Measurements from ENCODE around the gene USP20. TPM values are rescaled to one million over a fixed set of nuclear protein-coding genes. Genes with fewer than 3 reads are reported as not detected.
A peak's percentile ranks its signal among the peaks of the same experiment; 100 is the strongest.

The USP20 gene
- polyA plus RNA-seq, 3 donors from 2014 or later: 21.6 to 51.8 (median 25.1) TPM

GRCh38 chr9:129828969-129829368 lies 6.3 kb upstream of the USP20 start:
- Mint-ChIP-seq H3K4me1 (peaks cover 9 to 10% of the 10 kb centered on the region in 2 donors), H3K27ac (no peak overlapping the region), H3K4me3 (no peak overlapping the region)

GRCh38 chr9:129832982-129833381 lies 2.3 kb upstream of the USP20 start:
- peaks cover 0 to 11% (median 9%) of the 10 kb centered on the region in 3 donors for H3K27me3 Mint-ChIP-seq (ENCODE audit: low read depth in 3 of 3)
- DNase-seq: no peak

More at GRCh38 chr9:129828969-129829368, 6.3 kb upstream of the USP20 start:
- Mint-ChIP-seq H3K36me3 (peaks cover 11 to 35% (median 20%) of the 10 kb centered on the region in 3 donors), H3K27me3 (ENCODE audit: low read depth in 3 of 3) (peaks cover 2% of the 10 kb centered on the region in 3 donors), H3K9me3 (no peaks in the 10 kb centered on the region)
- no peak for DNase-seq

GRCh38 chr9:129834489-129835127 lies 650 bp upstream of the USP20 start:
- H3K27me3 Mint-ChIP-seq (ENCODE audit: low read depth in 3 of 3): peaks cover 0 to 11% (median 9%) of the 10 kb centered on the region in 3 donors
- no peaks in the 10 kb centered on the region for H3K9me3 Mint-ChIP-seq
- peak overlapping the region; percentile 94 to 99 (median 98) for H3K27ac Mint-ChIP-seq
- DNase-seq: peak; percentile 35 to 42 (median 40)
- H3K4me1 Mint-ChIP-seq: peaks cover 52 to 59% of the 10 kb centered on the region in 2 donors
- peaks cover 6 to 21% (median 15%) of the 10 kb centered on the region in 3 donors for H3K36me3 Mint-ChIP-seq
- peak overlapping the region; percentile 97 to 98 (median 97) for H3K4me3 Mint-ChIP-seq

More at GRCh38 chr9:129832982-129833381, 2.3 kb upstream of the USP20 start:
- peaks cover 11 to 31% (median 21%) of the 10 kb centered on the region in 3 donors for H3K36me3 Mint-ChIP-seq
- H3K4me1 Mint-ChIP-seq: peaks cover 40 to 46% of the 10 kb centered on the region in 2 donors
- peak overlapping the region in 5 of 6 donors; percentile 24 to 96 (median 81) for H3K27ac Mint-ChIP-seq
- no peaks in the 10 kb centered on the region for H3K9me3 Mint-ChIP-seq
- H3K4me3 Mint-ChIP-seq: peak overlapping the region in 3 of 5 donors; percentile 97

GRCh38 chr9:129835860-129836223 lies 584 bp downstream of the USP20 start:
- Mint-ChIP-seq H3K4me1 (peaks cover 56 to 65% of the 10 kb centered on the region in 2 donors), H3K27ac (peak overlapping the region; percentile 93 to 97 (median 96))
- DNase-seq: no peak

GRCh38 chr9:129836311-129837007 lies 1.2 kb downstream of the USP20 start:
- Mint-ChIP-seq H3K27me3 (ENCODE audit: low read depth in 3 of 3) (peaks cover 0 to 11% (median 9%) of the 10 kb centered on the region in 3 donors), H3K9me3 (no peaks in the 10 kb centered on the region)

More at GRCh38 chr9:129835860-129836223, 584 bp downstream of the USP20 start:
- Mint-ChIP-seq H3K9me3 (no peaks in the 10 kb centered on the region), H3K36me3 (peaks cover 3 to 14% (median 9%) of the 10 kb centered on the region in 3 donors), H3K4me3 (peak overlapping the region; percentile 94 to 98 (median 96)), H3K27me3 (ENCODE audit: low read depth in 3 of 3) (peaks cover 0 to 11% (median 9%) of the 10 kb centered on the region in 3 donors)

GRCh38 chr9:129838707-129839259 lies 3.5 kb downstream of the USP20 start:
- H3K4me3 Mint-ChIP-seq: no peak overlapping the region
- no peak for DNase-seq
- peaks cover 0 to 5% (median 5%) of the 10 kb centered on the region in 3 donors for H3K36me3 Mint-ChIP-seq
- peak overlapping the region in 5 of 6 donors; percentile 34 to 79 (median 51) for H3K27ac Mint-ChIP-seq
- no peaks in the 10 kb centered on the region for H3K9me3 Mint-ChIP-seq
- H3K27me3 Mint-ChIP-seq (ENCODE audit: low read depth in 3 of 3): peaks cover 0 to 11% (median 9%) of the 10 kb centered on the region in 3 donors
- peaks cover 55 to 69% of the 10 kb centered on the region in 2 donors for H3K4me1 Mint-ChIP-seq

More at GRCh38 chr9:129836311-129837007, 1.2 kb downstream of the USP20 start:
- peak in 2 of 3 donors; percentile 7 to 12 for DNase-seq
- H3K4me3 Mint-ChIP-seq: peak overlapping the region; percentile 94 to 98 (median 96)
- peaks cover 3 to 12% (median 8%) of the 10 kb centered on the region in 3 donors for H3K36me3 Mint-ChIP-seq
- peak overlapping the region; percentile 93 to 97 (median 96) for H3K27ac Mint-ChIP-seq
- peaks cover 60 to 71% of the 10 kb centered on the region in 2 donors for H3K4me1 Mint-ChIP-seq

- H3K27me3 Mint-ChIP-seq (ENCODE audit: low read depth in 3 of 3): peaks cover 0 to 11% (median 9%) of the 10 kb centered on the region in 3 donors
- H3K9me3 Mint-ChIP-seq: no peaks in the 10 kb centered on the region
- DNase-seq: no peak
- peak overlapping the region in 3 of 6 donors; percentile 51 to 79 (median 64) for H3K27ac Mint-ChIP-seq
- H3K36me3 Mint-ChIP-seq: peaks cover 0 to 5% (median 5%) of the 10 kb centered on the region in 3 donors
- no peak overlapping the region for H3K4me3 Mint-ChIP-seq
- peaks cover 48 to 63% of the 10 kb centered on the region in 2 donors for H3K4me1 Mint-ChIP-seq
Observed at GRCh38 chr9:129839324-129840023, 4.2 kb downstream of the USP20 start.

- H3K36me3 Mint-ChIP-seq: peaks cover 0 to 5% (median 5%) of the 10 kb centered on the region in 3 donors
- peaks cover 44 to 59% of the 10 kb centered on the region in 2 donors for H3K4me1 Mint-ChIP-seq
- H3K27ac Mint-ChIP-seq: peak overlapping the region in 1 of 6 donors; percentile 49
- H3K4me3 Mint-ChIP-seq: no peak overlapping the region
- H3K27me3 Mint-ChIP-seq (ENCODE audit: low read depth in 3 of 3): peaks cover 0 to 6% (median 6%) of the 10 kb centered on the region in 3 donors
- no peak for DNase-seq
- no peaks in the 10 kb centered on the region for H3K9me3 Mint-ChIP-seq
Observed at GRCh38 chr9:129840034-129840433, 4.8 kb downstream of the USP20 start.

GRCh38 chr9:129841071-129841470 lies 5.8 kb downstream of the USP20 start:
- H3K27ac Mint-ChIP-seq: peak overlapping the region in 4 of 6 donors; percentile 4 to 66 (median 54)
- peaks cover 43 to 59% of the 10 kb centered on the region in 2 donors for H3K4me1 Mint-ChIP-seq
- H3K27me3 Mint-ChIP-seq (ENCODE audit: low read depth in 3 of 3): no peaks in the 10 kb centered on the region
- no peaks in the 10 kb centered on the region for H3K9me3 Mint-ChIP-seq
- DNase-seq: no peak
- peaks cover 0 to 5% (median 5%) of the 10 kb centered on the region in 3 donors for H3K36me3 Mint-ChIP-seq
- H3K4me3 Mint-ChIP-seq: peak overlapping the region in 1 of 5 donors; percentile 17

- H3K4me3 Mint-ChIP-seq: no peak overlapping the region
Observed at GRCh38 chr9:129845373-129845772, 10.1 kb downstream of the USP20 start.

GRCh38 chr9:129848712-129849441 lies 13.6 kb downstream of the USP20 start:
- Mint-ChIP-seq H3K27me3 (ENCODE audit: low read depth in 3 of 3) (peaks cover 0 to 2% (median 0%) of the 10 kb centered on the region in 3 donors), H3K9me3 (no peaks in the 10 kb centered on the region), H3K4me1 (peaks cover 15 to 27% of the 10 kb centered on the region in 2 donors), H3K27ac (no peak overlapping the region), H3K36me3 (peaks cover 12 to 33% (median 29%) of the 10 kb centered on the region in 3 donors), H3K4me3 (no peak overlapping the region)
- DNase-seq: no peak

More at GRCh38 chr9:129845373-129845772, 10.1 kb downstream of the USP20 start:
- H3K36me3 Mint-ChIP-seq: peaks cover 0 to 10% (median 7%) of the 10 kb centered on the region in 3 donors
- H3K27ac Mint-ChIP-seq: peak overlapping the region in 5 of 6 donors; percentile 71 to 88 (median 79)
- no peaks in the 10 kb centered on the region for H3K9me3 Mint-ChIP-seq
- H3K27me3 Mint-ChIP-seq (ENCODE audit: low read depth in 3 of 3): no peaks in the 10 kb centered on the region
- H3K4me1 Mint-ChIP-seq: peaks cover 15 to 32% of the 10 kb centered on the region in 2 donors
- no peak for DNase-seq

- peaks cover 0 to 2% (median 2%) of the 10 kb centered on the region in 3 donors for H3K27me3 Mint-ChIP-seq (ENCODE audit: low read depth in 3 of 3)
- peaks cover 22 to 43% (median 38%) of the 10 kb centered on the region in 3 donors for H3K36me3 Mint-ChIP-seq
- H3K27ac Mint-ChIP-seq: peak overlapping the region in 2 of 6 donors; percentile 9 to 31
- no peak for DNase-seq
- H3K9me3 Mint-ChIP-seq: no peaks in the 10 kb centered on the region
- peaks cover 26 to 36% of the 10 kb centered on the region in 2 donors for H3K4me1 Mint-ChIP-seq
- H3K4me3 Mint-ChIP-seq: no peak overlapping the region
Observed at GRCh38 chr9:129849901-129850300, 14.6 kb downstream of the USP20 start.
